SKM-1 treated with dmso at 0.1 percent for 144 hours (cell line): Measurements from ENCODE around the gene COA1.

Experiments
- DNase-seq: peaks from one replicate; lab custom pipeline; 2025; ENCODE audit not compliant: unreplicated experiment; lab: John Stamatoyannopoulos, UW

Gene COA1

GRCh38 chr7:43658718-43659548 is 70.4 kb downstream of the COA1 start:
- DNase-seq = no peak

- DNase-seq = no peak
Measured at GRCh38 chr7:43656997-43657396, 72.3 kb downstream of the COA1 start.

- DNase-seq = no peak
Measured at GRCh38 chr7:43655584-43655983, 73.7 kb downstream of the COA1 start.

GRCh38 chr7:43653891-43654504 is 75.3 kb downstream of the COA1 start:
- DNase-seq = peak; percentile 3

GRCh38 chr7:43653466-43653865 is 75.9 kb downstream of the COA1 start:
- no peak for DNase-seq

GRCh38 chr7:43652364-43652763 is 77.0 kb downstream of the COA1 start:
- DNase-seq = no peak

- no peak for DNase-seq
Measured at GRCh38 chr7:43650457-43651052, 78.8 kb downstream of the COA1 start.

GRCh38 chr7:43649755-43650274 is 79.5 kb downstream of the COA1 start:
- peak; percentile 96 for DNase-seq

GRCh38 chr7:43648473-43649406 is 80.6 kb downstream of the COA1 start:
- peak; percentile 78 for DNase-seq

- peak; percentile 39 for DNase-seq
Measured at GRCh38 chr7:43647673-43648472, 81.5 kb downstream of the COA1 start.

GRCh38 chr7:43647339-43647672 is 82.0 kb downstream of the COA1 start:
- DNase-seq = no peak

GRCh38 chr7:43646603-43647338 is 82.6 kb downstream of the COA1 start:
- DNase-seq = no peak

GRCh38 chr7:43645699-43646226 is 83.6 kb downstream of the COA1 start:
- no peak for DNase-seq

- no peak for DNase-seq
Measured at GRCh38 chr7:43643846-43644245, 85.5 kb downstream of the COA1 start.

- DNase-seq = no peak
Measured at GRCh38 chr7:43642897-43643630, 86.3 kb downstream of the COA1 start.

GRCh38 chr7:43640679-43641078 is 88.6 kb downstream of the COA1 start:
- DNase-seq = no peak

- DNase-seq = no peak
Measured at GRCh38 chr7:43639858-43640491, 89.3 kb downstream of the COA1 start.
